Lower leg skin (tissue), 4 donors: ENCODE measurements around the gene SMG6. TPM values are rescaled to one million over a fixed set of nuclear protein-coding genes. Genes with fewer than 3 reads are reported as not detected.
A peak's percentile ranks its signal among the peaks of the same experiment; 100 is the strongest.

Source experiments
- DNase-seq, 2 donors: peaks; one replicate each; pipeline ENCODE4 v3.0.0-alpha.2; 2019; ENCODE audit warnings: low spot score in 2 of 2
- H3K4me3 ChIP-seq: fragments of 200-600 bp; sonication (generic); 2 replicates; pipeline ENCODE4 v1.5.1; 2017; ENCODE audit warnings: mild to moderate bottlenecking, low read depth; ENCODE audit not compliant: poor library complexity, severe bottlenecking
- CTCF ChIP-seq, 3 donors: fragments of 450-650 bp; IDR thresholded peaks; one replicate each; pipeline ENCODE4 v1.5.1; 2016; ENCODE audit warnings: antibody characterized with exemption in 3 of 3, mild to moderate bottlenecking in 3 of 3, moderate library complexity in 2 of 3
- POLR2A ChIP-seq, 2 donors: fragments of 450-650 bp; IDR thresholded peaks; one replicate each; pipeline ENCODE4 v1.6.1; 2016 to 2017; ENCODE audit warnings: antibody characterized with exemption in 2 of 2, mild to moderate bottlenecking in 1 of 2, moderate library complexity in 1 of 2
- WGBS, 2 donors: methylation state at CpG; one replicate each; pipeline ENCODE4 v1.1.5; 2018; 5-methylcytosine and 5-hydroxymethylcytosine counted together
- intact Hi-C: fragments of 100-400 bp; cut with DNase I; formaldehyde crosslinking; loops from one replicate; pipeline ENCODE4 v1.15.0; 2023; ENCODE audit warnings: low total_unique reads
- total RNA-seq, 4 donors: library from RNA; depleted of rRNA; stranded (reverse); fragments of >200 nt; gene quantifications; one replicate each; pipeline ENCODE4 v1.1.0, GENCODE V29; 2016

Gene SMG6
- total RNA-seq, 4 donors from 2014 or later = 22.5 to 54.6 (median 29.5) TPM

- TF ChIP-seq CTCF (IDR thresholded peaks at IDR 0.05) (no peak), POLR2A (IDR thresholded peaks at IDR 0.05) (no peak)
- intact Hi-C loops = no loop called here
- H3K4me3 ChIP-seq = no peak overlapping the region
- no peak for DNase-seq
- WGBS, 2 donors = 81 to 83% methylated on average over 5 of the region's 5 CpGs
Measured at GRCh38 chr17:2042933-2043332, 260.7 kb downstream of the SMG6 start.

GRCh38 chr17:2042390-2042847 is 261.2 kb downstream of the SMG6 start:
- H3K4me3 ChIP-seq = peak overlapping the region; percentile 52
- DNase-seq = no peak
- TF ChIP-seq CTCF (IDR thresholded peaks at IDR 0.05) (no peak), POLR2A (IDR thresholded peaks at IDR 0.05) (no peak)
- intact Hi-C loops = no loop called here
- 17 to 20% methylated on average over 17 of the region's 17 CpGs for WGBS, 2 donors

- intact Hi-C loops = no loop called here
- TF ChIP-seq POLR2A (IDR thresholded peaks at IDR 0.05) (no peak), CTCF (IDR thresholded peaks at IDR 0.05) (no peak)
- 0 to 1% methylated on average over 35 to 44 of the region's 93 CpGs for WGBS, 2 donors
- peak; percentile 91 to 98 for DNase-seq
- peak within 1 kb of the TSS; percentile 52 for H3K4me3 ChIP-seq
Measured at GRCh38 chr17:2041561-2042389, 261.8 kb downstream of the SMG6 start, which contains the start of gene OVCA2. Gene OVCA2, plus strand, starts transcription at chr17:2042022. Its CDS starts 26 bp downstream, at chr17:2042048.

- TF ChIP-seq POLR2A (IDR thresholded peaks at IDR 0.05) = no peak
- no peak for TF ChIP-seq CTCF (IDR thresholded peaks at IDR 0.05)
- WGBS, 2 donors = 45 to 48% methylated on average over 16 of the region's 16 CpGs
- DNase-seq = peak in 1 of 2 donors; percentile 84
- H3K4me3 ChIP-seq = peak overlapping the region; percentile 52
- intact Hi-C loops = no loop called here
Measured at GRCh38 chr17:2040942-2041560, 262.5 kb downstream of the SMG6 start.

- 77 to 86% methylated on average over 4 to 7 of the region's 7 CpGs for WGBS, 2 donors
- H3K4me3 ChIP-seq = no peak overlapping the region
- DNase-seq = peak in 1 of 2 donors; percentile 80
- intact Hi-C loops = no loop called here
- TF ChIP-seq CTCF (IDR thresholded peaks at IDR 0.05) (no peak), POLR2A (IDR thresholded peaks at IDR 0.05) (no peak)
Measured at GRCh38 chr17:2040219-2040827, 263.3 kb downstream of the SMG6 start.
